WTC11 (cell line): ENCODE measurements around the gene NKX2-3. TPM values are rescaled to one million over a fixed set of nuclear protein-coding genes. Genes with fewer than 3 reads are reported as not detected.

ENCODE experiments used
- ATAC-seq: fragments of 200-7000 bp; cut with Tn5 transposase; 2 replicates; pipeline ENCODE4 v1.10.0; 2021; ENCODE audit warnings: mild to moderate bottlenecking, moderate library complexity
- CTCF ChIA-PET: fragments of 300-600 bp; sonication (Branson Sonifier 250); formaldehyde crosslinking; loops from one replicate; lab custom pipeline; 2021; ENCODE audit warnings: antibody characterized with exemption; lab: Charles Lee
- POLR2A ChIA-PET: fragments of 350-600 bp; sonication (Branson Sonifier 250); formaldehyde crosslinking; loops from one replicate; lab custom pipeline; 2021; ENCODE audit warnings: antibody characterized with exemption; lab: Charles Lee
- DNase-seq: peaks from one replicate; pipeline ENCODE4 v3.0.0; 2021; ENCODE audit warnings: low spot score
- H3K27ac Mint-ChIP-seq: 2 replicates; pipeline ENCODE4 v1.8.0; 2021; ENCODE audit warnings: mixed read lengths
- H3K27me3 Mint-ChIP-seq: 2 replicates; pipeline ENCODE4 v1.8.0; 2021; ENCODE audit warnings: low read depth, mild to moderate bottlenecking, moderate library complexity, mixed read lengths
- H3K36me3 Mint-ChIP-seq: 2 replicates; pipeline ENCODE4 v1.8.0; 2021; ENCODE audit warnings: mixed read lengths
- H3K4me1 Mint-ChIP-seq: 2 replicates; pipeline ENCODE4 v1.8.0; 2022; ENCODE audit warnings: mixed read lengths
- H3K4me3 Mint-ChIP-seq: 2 replicates; pipeline ENCODE4 v1.8.0; 2021; ENCODE audit warnings: mild to moderate bottlenecking, moderate library complexity, mixed read lengths
- H3K9me3 Mint-ChIP-seq: 2 replicates; pipeline ENCODE4 v1.8.0; 2021; ENCODE audit warnings: mixed read lengths
- ATF1 ChIP-seq: sonication (generic); formaldehyde crosslinking; IDR thresholded peaks from 2 replicates; pipeline ENCODE4 v1.8.1; 2023; ENCODE audit warnings: mild to moderate bottlenecking, moderate library complexity, missing genetic modification reagents
- ATF3 ChIP-seq: sonication (generic); formaldehyde crosslinking; conservative IDR thresholded peaks from 2 replicates; pipeline ENCODE4 v1.8.1; 2022; ENCODE audit warnings: mild to moderate bottlenecking, missing genetic modification reagents
- CDX4 ChIP-seq: fragments of 250-450 bp; sonication (Bioruptor Pico); IDR thresholded peaks from 2 replicates; pipeline ENCODE4 v1.9.0; 2021; ENCODE audit warnings: moderate library complexity, mild to moderate bottlenecking, inconsistent platforms, borderline replicate concordance
- CTCF ChIP-seq: fragments of 200-600 bp; IDR thresholded peaks from 2 replicates; pipeline ENCODE4 v1.8.0; 2022; ENCODE audit warnings: antibody characterized with exemption
- E2F4 ChIP-seq: sonication (generic); formaldehyde crosslinking; IDR thresholded peaks from 2 replicates; pipeline ENCODE4 v1.8.1; 2022; ENCODE audit warnings: low read depth, mild to moderate bottlenecking, moderate library complexity, missing genetic modification reagents, borderline replicate concordance
- EMX1 ChIP-seq: fragments of 250-450 bp; sonication (Bioruptor Pico); IDR thresholded peaks from 2 replicates; pipeline ENCODE4 v1.8.0; 2021; ENCODE audit warnings: mild to moderate bottlenecking
- ERG ChIP-seq: fragments of 250-450 bp; sonication (Bioruptor Pico); IDR thresholded peaks from 2 replicates; pipeline ENCODE4 v1.8.0; 2021; ENCODE audit warnings: mild to moderate bottlenecking
- ETV6 ChIP-seq: sonication (generic); formaldehyde crosslinking; IDR thresholded peaks from 2 replicates; pipeline ENCODE4 v1.8.1; 2022; ENCODE audit warnings: mild to moderate bottlenecking, missing genetic modification reagents
- FOXK1 ChIP-seq: sonication (generic); formaldehyde crosslinking; IDR thresholded peaks from 2 replicates; pipeline ENCODE4 v1.8.0; 2022; ENCODE audit warnings: mild to moderate bottlenecking, moderate library complexity, missing genetic modification reagents
- IRF2 ChIP-seq: sonication (generic); formaldehyde crosslinking; IDR thresholded peaks from 2 replicates; pipeline ENCODE4 v1.8.0; 2022; ENCODE audit warnings: low read depth, missing genetic modification reagents, borderline replicate concordance
- JAZF1 ChIP-seq: fragments of 250-450 bp; sonication (Bioruptor Pico); IDR thresholded peaks from 2 replicates; pipeline ENCODE4 v1.9.0; 2021; ENCODE audit warnings: moderate library complexity, mild to moderate bottlenecking, inconsistent platforms
- JUN ChIP-seq: sonication (generic); formaldehyde crosslinking; IDR thresholded peaks from 2 replicates; pipeline ENCODE4 v1.8.0; 2023; ENCODE audit warnings: mild to moderate bottlenecking, missing genetic modification reagents
- MYBL2 ChIP-seq: sonication (generic); formaldehyde crosslinking; IDR thresholded peaks from 2 replicates; pipeline ENCODE4 v1.8.1; 2023; ENCODE audit warnings: mild to moderate bottlenecking, moderate library complexity, missing genetic modification reagents
- NR2C2 ChIP-seq: sonication (generic); formaldehyde crosslinking; IDR thresholded peaks from 2 replicates; pipeline ENCODE4 v1.8.0; 2022; ENCODE audit warnings: mild to moderate bottlenecking, missing genetic modification reagents
- OVOL2 ChIP-seq: fragments of 250-450 bp; sonication (Bioruptor Pico); IDR thresholded peaks from 2 replicates; pipeline ENCODE4 v1.9.0; 2021; ENCODE audit warnings: mild to moderate bottlenecking, borderline replicate concordance
- USF1 ChIP-seq: sonication (generic); formaldehyde crosslinking; IDR thresholded peaks from 2 replicates; pipeline ENCODE4 v1.8.0; 2022; ENCODE audit warnings: mild to moderate bottlenecking, missing genetic modification reagents
- ZNF512 ChIP-seq: sonication (generic); formaldehyde crosslinking; IDR thresholded peaks from 2 replicates; pipeline ENCODE4 v1.8.1; 2022; ENCODE audit warnings: missing genetic modification reagents, borderline replicate concordance
- ZSCAN18 ChIP-seq: fragments of 250-450 bp; sonication (Bioruptor Pico); IDR thresholded peaks from 2 replicates; pipeline ENCODE4 v2.1.2; 2022; ENCODE audit warnings: mild to moderate bottlenecking, moderate library complexity
- total RNA-seq: library from RNA; stranded (reverse); gene quantifications from 3 replicates; pipeline ENCODE4 v1.2.3, GENCODE V29; 2021

The NKX2-3 gene
- total RNA-seq, 1 experiment from 2014 or later: not detected

GRCh38 chr10:99569961-99570360 is 37.2 kb downstream of the NKX2-3 start:
- ChIA-PET POLR2A (no interaction called here), CTCF (interaction anchor here (1.0 kb wide), 1 partner anchor 134 kb away, joined by 3 read pairs; no protein-coding TSS in a partner anchor)
- ATAC-seq (no peak), DNase-seq (no peak)
- Mint-ChIP-seq H3K9me3 (no peaks in the 10 kb centered on the region), H3K27ac (no peak overlapping the region), H3K4me3 (no peak overlapping the region), H3K4me1 (peaks cover 12% of the 10 kb centered on the region), H3K36me3 (no peaks in the 10 kb centered on the region), H3K27me3 (no peaks in the 10 kb centered on the region; the same call in 1 of the 2 replicates)
- TF ChIP-seq FOXK1 (CRISPR knock-in tag): no peak
- no peak for TF ChIP-seq ETV6
- TF ChIP-seq MYBL2 (CRISPR knock-in tag): no peak
- TF ChIP-seq OVOL2 (CRISPR knock-in tag): no peak
- TF ChIP-seq EMX1 (CRISPR knock-in tag): no peak
- no peak for TF ChIP-seq USF1 (CRISPR knock-in tag)
- no peak for TF ChIP-seq CTCF
- no peak for TF ChIP-seq E2F4 (CRISPR knock-in tag)
- no peak for TF ChIP-seq JAZF1
- no peak for TF ChIP-seq ATF1 (CRISPR knock-in tag)
- no peak for TF ChIP-seq NR2C2 (CRISPR knock-in tag)
- TF ChIP-seq ERG (CRISPR knock-in tag): no peak
- no peak for TF ChIP-seq ATF3 (CRISPR knock-in tag)
- TF ChIP-seq ZNF512 (CRISPR knock-in tag): no peak
- TF ChIP-seq ZSCAN18 (CRISPR knock-in tag): no peak
- TF ChIP-seq IRF2 (CRISPR knock-in tag): no peak
- TF ChIP-seq JUN (CRISPR knock-in tag): no peak
- TF ChIP-seq CDX4 (CRISPR knock-in tag): no peak
